Astrocyte of the cerebellum (primary cell): ENCODE measurements around the gene SLC6A12.

Experiments used
- DNase-seq: peaks from one replicate; pipeline ENCODE4 v3.0.0-alpha.2; 2011; ENCODE audit warnings: low read depth
- H3K4me3 ChIP-seq: 2 replicates; pipeline ENCODE4 v1.5.1; 2011; ENCODE audit warnings: mild to moderate bottlenecking, low read depth, low read length, moderate library complexity
- CTCF ChIP-seq: IDR thresholded peaks from 2 replicates; pipeline ENCODE4 v1.5.1; 2012; ENCODE audit warnings: low read length, low read depth, moderate library complexity, mild to moderate bottlenecking; ENCODE audit errors: missing control alignments
- in situ Hi-C: cut with HindIII; loops from 2 replicates; pipeline ENCODE4 v1.10.0; 2017; ENCODE audit warnings: low sequenced_read_pairs

SLC6A12 gene

GRCh38 chr12:151579-151978 is 62.4 kb downstream of the SLC6A12 start:
- in situ Hi-C loops = no loop called here
- DNase-seq = no peak
- TF ChIP-seq CTCF = no peak
- no peak overlapping the region for H3K4me3 ChIP-seq

DNA sequence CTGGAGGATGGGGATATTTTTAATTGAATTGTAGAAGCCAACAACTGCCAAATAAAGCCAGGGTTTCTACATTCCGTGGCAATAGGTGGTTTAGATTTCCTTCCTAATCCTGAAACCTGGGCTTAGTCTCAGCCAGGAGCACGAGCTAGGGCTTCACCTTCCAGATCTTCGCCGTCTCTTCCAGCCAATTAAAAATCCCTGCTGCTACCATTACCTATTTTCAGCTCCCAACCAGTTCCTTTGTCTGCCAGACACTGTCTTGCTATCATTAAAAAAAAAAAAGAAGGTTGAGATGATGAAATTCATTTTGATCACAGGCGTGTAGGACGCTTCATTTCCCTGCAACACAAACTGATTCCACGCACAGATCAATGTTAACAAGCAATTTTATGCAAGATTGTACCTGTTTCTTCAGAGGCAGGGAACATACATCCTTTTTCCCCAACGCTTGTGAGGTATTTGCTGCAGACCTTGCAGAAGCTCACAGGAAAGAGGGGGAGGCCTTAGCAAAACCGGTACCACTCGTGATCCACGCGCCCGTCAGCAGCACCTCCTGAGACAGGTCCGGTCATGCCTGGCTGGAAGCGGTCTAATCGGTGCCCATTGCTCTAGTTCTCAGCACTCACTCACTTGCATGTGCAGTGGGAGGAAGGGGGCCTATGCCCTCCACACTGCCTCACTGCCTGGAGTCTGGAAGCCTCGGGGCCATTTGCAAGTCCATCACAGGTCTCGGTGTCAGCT is 65.1 kb downstream of the SLC6A12 start:
- no peak for DNase-seq
- TF ChIP-seq CTCF = no peak
- in situ Hi-C loops = no loop called here
- no peak overlapping the region for H3K4me3 ChIP-seq

DNA sequence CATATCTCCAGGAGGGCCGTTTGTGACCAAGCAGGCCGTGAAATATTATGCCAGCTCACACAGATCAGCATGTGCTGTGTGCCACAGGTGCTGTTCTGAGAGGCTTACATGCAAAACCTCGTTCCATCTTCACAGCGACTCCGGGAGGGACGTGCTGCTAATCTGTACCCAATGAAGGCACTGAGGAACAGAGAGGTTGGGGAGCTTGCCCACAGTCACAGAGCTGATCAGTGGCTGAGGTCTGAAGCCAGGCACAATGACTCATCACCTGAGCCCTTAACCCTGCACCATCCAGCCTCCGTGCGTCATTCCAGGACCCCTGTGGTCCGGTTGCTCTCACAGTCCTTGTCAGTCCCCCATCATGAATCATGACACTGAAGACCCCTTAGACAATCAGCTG is 66.7 kb downstream of the SLC6A12 start:
- no peak for TF ChIP-seq CTCF
- in situ Hi-C loops = no loop called here
- no peak for DNase-seq
- H3K4me3 ChIP-seq = no peak overlapping the region

- TF ChIP-seq CTCF = no peak
- no peak overlapping the region for H3K4me3 ChIP-seq
- DNase-seq = no peak
- in situ Hi-C loops = no loop called here
Measured at GRCh38 chr12:145369-145960, 68.5 kb downstream of the SLC6A12 start.

- no peak for TF ChIP-seq CTCF
- in situ Hi-C loops = no loop called here
- no peak for DNase-seq
- H3K4me3 ChIP-seq = no peak overlapping the region
Measured at GRCh38 chr12:144650-145284, 69.2 kb downstream of the SLC6A12 start.

DNA sequence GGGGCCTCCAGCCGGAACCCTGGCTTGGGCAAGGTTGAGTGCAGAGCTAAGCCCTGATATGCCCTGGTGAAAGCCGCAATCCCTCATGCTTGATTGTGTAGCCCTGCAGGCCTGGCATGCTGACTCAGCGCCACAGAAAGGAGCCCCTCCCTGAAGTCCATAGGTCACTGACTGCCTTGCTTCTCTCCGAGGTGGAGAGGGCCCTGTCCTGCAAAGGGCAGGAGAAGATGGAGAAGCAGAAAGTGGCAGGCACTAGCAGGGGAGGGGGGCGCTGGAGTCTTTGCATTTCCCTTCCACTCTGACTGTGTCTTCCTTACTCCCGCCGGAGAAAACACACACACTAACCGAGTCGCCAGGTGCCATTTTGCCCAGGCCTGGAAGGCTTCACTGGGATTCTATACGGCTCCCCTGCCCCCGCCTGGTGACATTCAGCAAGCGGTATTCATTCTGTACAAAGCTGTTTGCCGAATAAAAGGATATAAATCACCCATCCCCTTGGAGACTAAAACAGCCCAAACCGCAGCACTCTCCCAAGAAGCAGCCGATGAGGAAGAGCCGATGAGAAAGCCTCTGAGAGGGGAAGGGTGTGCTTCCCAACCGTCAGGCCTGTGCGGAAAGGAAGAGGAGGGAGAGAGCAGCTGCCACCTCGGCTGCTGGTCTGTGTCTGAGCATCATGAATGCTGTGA is 69.8 kb downstream of the SLC6A12 start:
- no peak overlapping the region for H3K4me3 ChIP-seq
- TF ChIP-seq CTCF = no peak
- DNase-seq = no peak
- in situ Hi-C loops = no loop called here
